CD4-positive, alpha-beta T cell treated with Interleukin-10 for 1 hour (primary cell): ENCODE results near the gene ERBB4.

ENCODE experiments used
- DNase-seq: peaks from one replicate; pipeline ENCODE4 v3.0.0-alpha.2; 2020

The ERBB4 gene

GRCh38 chr2:211981451-211981850, 557.2 kb downstream of the ERBB4 start:
- no peak for DNase-seq

GRCh38 chr2:211976076-211976475, 562.5 kb downstream of the ERBB4 start:
- DNase-seq: no peak

- DNase-seq: no peak
These were observed 571.4 kb downstream of the ERBB4 start for GRCh38 chr2:211967234-211967633.

GRCh38 chr2:211963969-211964368, 574.6 kb downstream of the ERBB4 start:
- no peak for DNase-seq

- DNase-seq: no peak
These were observed 580.8 kb downstream of the ERBB4 start for GRCh38 chr2:211957799-211958198.

- no peak for DNase-seq
These were observed 583.0 kb downstream of the ERBB4 start for GRCh38 chr2:211955648-211956047.

- no peak for DNase-seq
These were observed 589.7 kb downstream of the ERBB4 start for GRCh38 chr2:211948932-211949331.

- no peak for DNase-seq
These were observed 591.6 kb downstream of the ERBB4 start for GRCh38 chr2:211946960-211947359.

- no peak for DNase-seq
These were observed 594.0 kb downstream of the ERBB4 start for GRCh38 chr2:211944572-211944971.

GRCh38 chr2:211942153-211942552, 596.4 kb downstream of the ERBB4 start:
- DNase-seq: no peak

GRCh38 chr2:211941216-211941747, 597.3 kb downstream of the ERBB4 start:
- DNase-seq: no peak

- no peak for DNase-seq
These were observed 599.4 kb downstream of the ERBB4 start for GRCh38 chr2:211939177-211939576.

GRCh38 chr2:211934811-211935210, 603.8 kb downstream of the ERBB4 start:
- no peak for DNase-seq

- no peak for DNase-seq
These were observed 607.3 kb downstream of the ERBB4 start for GRCh38 chr2:211931314-211931713.

- no peak for DNase-seq
These were observed 608.3 kb downstream of the ERBB4 start for GRCh38 chr2:211930331-211930730.

- DNase-seq: no peak
These were observed 610.4 kb downstream of the ERBB4 start for GRCh38 chr2:211928201-211928600.

- no peak for DNase-seq
These were observed 615.6 kb downstream of the ERBB4 start for GRCh38 chr2:211923019-211923418.

- no peak for DNase-seq
These were observed 634.6 kb downstream of the ERBB4 start for GRCh38 chr2:211903961-211904360.

GRCh38 chr2:211901226-211901846, 637.3 kb downstream of the ERBB4 start:
- no peak for DNase-seq

- DNase-seq: no peak
These were observed 638.1 kb downstream of the ERBB4 start for GRCh38 chr2:211900518-211900917.

- no peak for DNase-seq
These were observed 638.6 kb downstream of the ERBB4 start for GRCh38 chr2:211900000-211900399.

- DNase-seq: no peak
These were observed 639.9 kb downstream of the ERBB4 start for GRCh38 chr2:211898702-211899101.

- no peak for DNase-seq
These were observed 657.2 kb downstream of the ERBB4 start for GRCh38 chr2:211881449-211881848.

GRCh38 chr2:211879323-211879722, 659.3 kb downstream of the ERBB4 start:
- no peak for DNase-seq

GRCh38 chr2:211877061-211877460, 661.5 kb downstream of the ERBB4 start:
- no peak for DNase-seq
